ENCODE measurements around the gene C13orf46.
"Not testable (repeated sequence)": the region's sequence is repeated elsewhere in the genome, so short reads cannot be mapped to it uniquely, and the experiment has no call there.

The C13orf46 gene

GRCh38 chr13:113996912-113997745 is 23.3 kb upstream of the C13orf46 start:
- in situ Hi-C loops (cut with HindIII; ENCODE audit: low pct_ligation_motif_present, low pct_unique_long_range_greater_than_20kb, low sequenced_read_pairs) = no loop called here
- no peak for DNase-seq

- no peak for DNase-seq
- in situ Hi-C loops (cut with HindIII; ENCODE audit: low pct_ligation_motif_present, low pct_unique_long_range_greater_than_20kb, low sequenced_read_pairs) = no loop called here
Measured at GRCh38 chr13:113996081-113996911, 22.4 kb upstream of the C13orf46 start.

DNA sequence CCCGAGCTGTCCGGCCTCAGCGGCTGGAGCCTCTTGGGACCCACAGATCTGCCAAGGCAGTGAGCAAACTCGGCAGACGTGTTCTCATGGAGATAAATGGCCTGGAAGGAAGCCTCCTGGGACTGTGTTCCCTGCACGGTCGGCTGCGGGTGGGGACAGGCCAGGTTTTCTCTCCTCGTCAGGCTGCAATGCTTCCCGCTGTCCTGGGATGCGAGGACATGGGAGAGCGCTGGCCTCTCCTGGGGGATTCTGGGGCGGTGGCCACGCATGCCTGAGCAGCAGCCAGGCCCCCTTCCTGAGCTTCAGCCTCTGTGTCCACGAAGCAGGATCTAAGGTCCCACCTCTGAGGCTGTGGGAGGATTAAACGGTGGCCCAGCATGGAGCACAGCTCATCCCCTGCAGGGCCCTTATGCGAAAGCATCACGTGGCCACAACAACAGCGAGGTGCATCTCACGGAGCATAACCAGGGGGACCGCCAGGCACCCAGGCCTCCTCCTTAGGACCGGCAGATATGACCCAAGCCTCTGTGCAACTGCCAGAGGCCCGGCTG is 21.2 kb upstream of the C13orf46 start:
- in situ Hi-C loops (cut with HindIII; ENCODE audit: low pct_ligation_motif_present, low pct_unique_long_range_greater_than_20kb, low sequenced_read_pairs) = no loop called here
- no peak for DNase-seq

- DNase-seq = no peak
- in situ Hi-C loops (cut with HindIII; ENCODE audit: low pct_ligation_motif_present, low pct_unique_long_range_greater_than_20kb, low sequenced_read_pairs) = no loop called here
Measured at GRCh38 chr13:113992276-113993005, 18.6 kb upstream of the C13orf46 start.

GRCh38 chr13:113991676-113992179 is 17.9 kb upstream of the C13orf46 start:
- in situ Hi-C loops (cut with HindIII; ENCODE audit: low pct_ligation_motif_present, low pct_unique_long_range_greater_than_20kb, low sequenced_read_pairs) = no loop called here
- DNase-seq = no peak

DNA sequence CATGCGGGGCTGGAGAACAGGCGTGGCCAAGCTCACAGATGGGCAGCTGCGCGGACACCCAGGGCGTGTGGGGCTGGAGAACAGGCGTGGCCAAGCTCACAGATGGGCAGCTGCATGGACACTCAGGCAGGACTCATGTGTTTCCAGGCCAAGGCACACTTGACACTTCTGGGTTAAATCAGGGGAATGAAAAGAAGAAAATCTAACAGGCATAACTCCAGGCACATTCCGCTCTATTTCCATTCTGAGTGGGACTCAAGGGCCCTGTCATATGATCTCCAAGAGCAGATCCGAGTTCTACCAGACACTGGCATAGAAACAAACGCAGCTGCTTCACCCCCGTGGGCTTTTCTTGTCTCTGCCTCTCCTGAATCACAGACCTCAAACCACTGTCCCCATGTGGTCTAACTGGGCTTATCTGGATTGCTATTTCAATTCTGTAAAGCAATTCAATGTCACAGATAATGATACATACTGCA is 17.4 kb upstream of the C13orf46 start:
- in situ Hi-C loops (cut with HindIII; ENCODE audit: low pct_ligation_motif_present, low pct_unique_long_range_greater_than_20kb, low sequenced_read_pairs) = no loop called here
- DNase-seq = no peak

DNA sequence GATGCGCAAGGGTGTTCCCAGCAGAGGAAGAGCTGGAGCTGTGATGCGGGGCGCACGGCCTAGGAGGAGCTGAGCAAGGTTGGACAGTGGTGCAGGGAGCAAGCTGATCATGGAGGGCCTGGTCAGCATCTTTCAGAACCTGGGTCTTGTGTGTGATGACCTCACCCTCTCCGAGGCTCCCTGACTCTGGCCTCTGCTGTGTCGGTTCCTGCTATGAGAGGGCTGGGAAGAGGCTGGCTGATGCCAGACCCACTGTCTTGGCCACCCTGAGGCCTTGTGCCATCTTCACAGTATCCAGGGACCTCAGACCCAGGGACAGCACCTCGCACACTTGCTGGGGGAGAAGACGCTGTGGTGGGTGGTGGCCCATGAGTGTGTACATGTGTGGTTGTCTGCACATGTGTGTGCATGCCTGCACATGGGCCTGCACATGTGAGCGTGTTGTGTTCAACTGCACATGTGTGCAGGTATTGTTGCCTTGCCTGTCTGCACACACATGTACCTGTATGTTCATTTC is 16.5 kb upstream of the C13orf46 start:
- in situ Hi-C loops (cut with HindIII; ENCODE audit: low pct_ligation_motif_present, low pct_unique_long_range_greater_than_20kb, low sequenced_read_pairs) = no loop called here
- no peak for DNase-seq

- no peak for DNase-seq
- in situ Hi-C loops (cut with HindIII; ENCODE audit: low pct_ligation_motif_present, low pct_unique_long_range_greater_than_20kb, low sequenced_read_pairs) = no loop called here
Measured at GRCh38 chr13:113989585-113990300, 15.9 kb upstream of the C13orf46 start.

DNA sequence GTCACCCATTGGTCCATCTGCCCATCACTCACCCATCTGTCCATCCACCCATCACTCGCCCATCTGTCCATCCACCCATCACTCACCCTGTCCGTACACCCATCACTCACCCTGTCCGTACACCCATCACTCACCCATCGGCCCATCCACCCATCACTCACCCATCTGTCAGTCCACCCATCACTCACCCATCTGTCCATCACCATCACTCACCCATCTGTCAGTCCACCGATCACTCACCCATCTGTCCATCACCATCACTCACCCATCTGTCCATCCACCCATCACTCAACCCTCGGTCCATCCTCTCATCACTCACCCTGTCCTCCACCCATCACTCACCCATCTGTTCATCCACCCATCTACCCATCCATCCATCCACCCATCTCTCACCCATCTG is 15.0 kb upstream of the C13orf46 start:
- in situ Hi-C loops (cut with HindIII; ENCODE audit: low pct_ligation_motif_present, low pct_unique_long_range_greater_than_20kb, low sequenced_read_pairs); DNase-seq: not testable (repeated sequence)

GRCh38 chr13:113982296-113982661 is 8.4 kb upstream of the C13orf46 start:
- no peak for DNase-seq
- in situ Hi-C loops (cut with HindIII; ENCODE audit: low pct_ligation_motif_present, low pct_unique_long_range_greater_than_20kb, low sequenced_read_pairs) = no loop called here

DNA sequence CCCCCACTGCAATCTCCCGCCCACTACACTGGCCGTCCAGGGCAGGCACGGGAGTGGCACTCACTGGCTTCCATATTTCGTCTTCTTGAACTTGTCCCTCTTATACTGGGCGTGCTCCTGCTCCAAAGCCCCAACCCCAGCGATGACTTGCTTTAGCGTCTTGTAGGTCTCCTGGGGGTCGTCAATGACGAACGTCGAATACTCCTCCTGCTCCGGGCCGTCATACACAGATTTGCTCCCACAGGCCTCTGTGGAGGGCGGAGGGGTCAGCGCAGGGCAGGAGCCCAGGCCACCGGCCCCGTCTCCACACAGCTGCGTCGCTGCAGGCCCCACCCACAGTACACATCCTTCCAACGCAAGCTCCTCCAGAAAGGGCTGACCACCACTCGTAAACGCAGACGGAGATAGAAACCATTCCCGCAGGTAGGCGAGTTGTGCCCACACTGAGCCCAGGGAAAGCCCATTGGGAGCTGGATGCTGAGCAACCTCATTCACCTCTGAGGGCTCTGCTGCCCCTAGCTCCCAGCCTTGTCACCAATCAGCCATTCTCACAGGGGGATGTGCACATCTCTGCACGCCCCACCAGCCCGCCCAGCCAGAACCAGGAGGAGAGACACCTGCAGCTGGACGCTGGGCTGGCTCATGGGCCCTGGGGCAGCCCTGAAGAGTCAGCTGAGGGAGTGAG is 7.9 kb upstream of the C13orf46 start:
- in situ Hi-C loops (cut with HindIII; ENCODE audit: low pct_ligation_motif_present, low pct_unique_long_range_greater_than_20kb, low sequenced_read_pairs) = no loop called here

GRCh38 chr13:113981194-113981605 is 7.3 kb upstream of the C13orf46 start:
- peak; percentile 61 for DNase-seq
- in situ Hi-C loops (cut with HindIII; ENCODE audit: low pct_ligation_motif_present, low pct_unique_long_range_greater_than_20kb, low sequenced_read_pairs) = no loop called here

More for the DNA sequence above, 7.9 kb upstream of the C13orf46 start:
- DNase-seq = no peak

DNA sequence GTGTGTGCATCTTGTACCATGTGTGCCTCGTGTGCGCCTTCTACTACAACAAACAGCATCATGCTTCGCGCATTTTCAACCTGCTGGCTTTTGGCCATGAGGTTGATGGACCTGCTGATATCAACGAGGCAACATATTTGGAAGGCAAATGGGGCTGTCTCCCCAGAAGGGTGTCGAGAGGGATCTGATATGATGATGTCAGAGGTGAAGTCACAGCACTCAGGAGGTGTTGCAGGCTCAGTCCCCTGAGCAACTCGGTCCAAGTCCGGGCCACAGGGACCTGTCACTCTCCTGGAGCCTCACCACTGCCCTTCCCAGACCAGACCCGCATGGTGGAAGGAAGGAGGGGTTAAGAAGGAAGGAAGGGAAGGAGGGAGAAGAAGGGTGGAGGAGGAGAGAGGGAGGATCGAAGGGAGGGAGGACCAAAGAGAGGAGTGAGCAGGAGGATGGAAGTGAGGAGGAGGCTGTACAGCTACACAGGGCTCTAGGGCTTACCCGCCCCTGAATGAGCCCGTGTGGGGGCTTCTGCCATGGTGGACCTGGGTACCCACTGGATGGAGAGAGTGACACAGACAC is 6.7 kb upstream of the C13orf46 start:
- in situ Hi-C loops (cut with HindIII; ENCODE audit: low pct_ligation_motif_present, low pct_unique_long_range_greater_than_20kb, low sequenced_read_pairs) = no loop called here
- no peak for DNase-seq

GRCh38 chr13:113979791-113980471 is 6.1 kb upstream of the C13orf46 start:
- in situ Hi-C loops (cut with HindIII; ENCODE audit: low pct_ligation_motif_present, low pct_unique_long_range_greater_than_20kb, low sequenced_read_pairs) = no loop called here
- no peak for DNase-seq

- no peak for DNase-seq
- in situ Hi-C loops (cut with HindIII; ENCODE audit: low pct_ligation_motif_present, low pct_unique_long_range_greater_than_20kb, low sequenced_read_pairs) = no loop called here
Measured at GRCh38 chr13:113978741-113979481, 5.0 kb upstream of the C13orf46 start.

DNA sequence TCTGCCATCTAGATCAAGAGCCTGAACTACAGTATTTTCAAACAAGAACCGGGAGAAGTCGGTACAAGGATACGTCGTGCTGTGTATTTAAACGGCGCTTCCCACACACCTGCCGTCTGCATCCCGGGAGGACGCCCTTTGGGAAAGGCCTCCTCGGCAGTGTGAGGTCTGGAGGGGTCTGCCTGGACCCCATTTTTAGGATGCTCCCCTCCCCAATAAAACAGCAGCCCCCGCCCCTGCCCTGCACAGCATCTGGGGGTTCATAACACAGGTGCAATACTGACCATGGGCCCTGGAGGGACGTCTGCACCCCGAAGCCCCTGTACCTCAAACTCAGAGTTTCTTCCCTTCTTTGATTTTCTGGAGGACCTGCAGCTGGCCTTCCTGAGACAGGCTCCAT is 4.1 kb upstream of the C13orf46 start:
- in situ Hi-C loops (cut with HindIII; ENCODE audit: low pct_ligation_motif_present, low pct_unique_long_range_greater_than_20kb, low sequenced_read_pairs) = no loop called here
- DNase-seq = no peak
